SH-SY5Y (cell line): ENCODE results near the gene GMDS.

Experiments
- GATA2 ChIP-seq: IDR thresholded peaks from 2 replicates; pipeline ENCODE4 v1.6.1; 2011; ENCODE audit warnings: mild to moderate bottlenecking, low read depth, low read length
- GATA3 ChIP-seq: IDR thresholded peaks from 2 replicates; pipeline ENCODE4 v1.6.1; 2011; ENCODE audit warnings: low read depth, mild to moderate bottlenecking, low read length, moderate library complexity

GRCh38 chr6:1688396-1688795 is 557.0 kb downstream of the GMDS start:
- TF ChIP-seq GATA2, result no peak
- no peak for TF ChIP-seq GATA3
